K562 (cell line): ENCODE measurements around the gene KIF26A. TPM values are rescaled to one million over a fixed set of nuclear protein-coding genes. Genes with fewer than 3 reads are reported as not detected.

ENCODE experiments used
- ATAC-seq: fragments of 200-7000 bp; cut with Tn5 transposase; 3 replicates; pipeline ENCODE4 v1.9.1; 2020; ENCODE audit warnings: moderate library complexity
- BruUV-seq: library from RNA; stranded (reverse); fragments of 400-500 nt; replicated peaks from 2 replicates; lab custom pipeline; 2021; lab: Mats Ljungman, UMichigan
- CTCF ChIA-PET: fragments of 300-600 bp; formaldehyde crosslinking; extraction: SDS; loops from one replicate; lab custom pipeline; 2021; ENCODE audit warnings: low intra/inter-chr PET ratio; lab: Yijun Ruan, JAX
- POLR2A ChIA-PET: fragments of 300-600, 350-650 bp; sonication (Branson Sonifier 250); formaldehyde crosslinking; extraction: SDS; loops from one replicate; lab custom pipeline; 2021; ENCODE audit warnings: antibody characterized with exemption, inconsistent platforms; lab: Yijun Ruan, JAX
- DNase-seq, 4 experiments: peaks; one replicate each; pipeline versions ENCODE4 v3.0.0 to v3.0.0-alpha.2; 2011 to 2018; ENCODE audit warnings: low spot score in 3 of 4, mixed read lengths in 3 of 4; ENCODE audit errors: extremely low read depth in 1 of 4
- FAIRE-seq: peaks from 2 replicates; lab custom pipeline; 2011; peaks lifted over from hg19 to GRCh38; lab: Jason Lieb, UNC
- H2AFZ ChIP-seq: 2 replicates; pipeline ENCODE4 v1.6.0; 2011; ENCODE audit warnings: low read depth, low read length, control low read depth, inconsistent platforms
- H3K27ac ChIP-seq: fragments of 200-600 bp; 3 replicates; pipeline ENCODE4 v1.8.0; 2011; ENCODE audit warnings: low read depth, mild to moderate bottlenecking, control low read depth, inconsistent platforms, low read length, moderate library complexity, mixed read lengths; ENCODE audit errors: extremely low read depth
- H3K27me3 ChIP-seq, 2 experiments: fragments of 300-600 bp in 1 of 2; 2 replicates in 1 of 2; 3 replicates in 1 of 2; pipeline versions ENCODE4 v1.6.0 to v1.8.0; 2011; ENCODE audit warnings: inconsistent platforms in 2 of 2, low read length in 2 of 2, mild to moderate bottlenecking in 1 of 2, mixed read lengths in 1 of 2, moderate library complexity in 1 of 2; ENCODE audit not compliant: control insufficient read depth in 2 of 2, insufficient read depth in 2 of 2
- H3K36me3 ChIP-seq: fragments of 300-600 bp; 3 replicates; pipeline ENCODE4 v1.8.0; 2011; ENCODE audit warnings: mild to moderate bottlenecking, low read length, inconsistent platforms; ENCODE audit not compliant: control insufficient read depth, insufficient read depth
- H3K4me1 ChIP-seq, 2 experiments: fragments of 200-600 bp in 1 of 2; replicated peaks in 1 of 2; 2 replicates in 1 of 2; 3 replicates in 1 of 2; pipeline versions ENCODE4 v1.5.1 to v1.8.0; 2011; ENCODE audit warnings: inconsistent platforms in 2 of 2, low read length in 2 of 2, mild to moderate bottlenecking in 1 of 2, mixed read lengths in 1 of 2, moderate library complexity in 1 of 2; ENCODE audit not compliant: control insufficient read depth in 2 of 2, insufficient read depth in 2 of 2
- H3K4me2 ChIP-seq: 2 replicates; pipeline ENCODE4 v1.6.1; 2011; ENCODE audit warnings: low read length, control low read depth, inconsistent platforms, mixed read lengths; ENCODE audit not compliant: insufficient read depth
- H3K4me3 ChIP-seq: fragments of 200-600 bp; sonication (generic), shearing (Covaris generic); 2 replicates; pipeline ENCODE4 v1.5.1; 2016; ENCODE audit warnings: control low read depth, inconsistent platforms
- H3K79me2 ChIP-seq: fragments of 200-600 bp; 3 replicates; pipeline ENCODE4 v1.8.0; 2011; ENCODE audit warnings: low read length, inconsistent platforms; ENCODE audit not compliant: control insufficient read depth, insufficient read depth
- H3K9ac ChIP-seq, 2 experiments: 2 replicates each; pipeline versions ENCODE4 v1.6.0 to v1.6.1; 2011; ENCODE audit warnings: low read depth in 2 of 2, low read length in 2 of 2, control low read depth in 1 of 2, inconsistent platforms in 1 of 2, mild to moderate bottlenecking in 1 of 2, mixed read lengths in 1 of 2; ENCODE audit not compliant: insufficient read depth in 1 of 2
- H3K9me1 ChIP-seq: one replicate; pipeline ENCODE4 v1.6.0; 2011; ENCODE audit warnings: inconsistent platforms, mild to moderate bottlenecking, low read length, moderate library complexity; ENCODE audit not compliant: control insufficient read depth, insufficient read depth
- H3K9me3 ChIP-seq: replicated peaks from 2 replicates; pipeline ENCODE4 v1.5.1; 2011; ENCODE audit warnings: low read depth, low read length, inconsistent platforms; ENCODE audit not compliant: control insufficient read depth, insufficient read depth
- H4K20me1 ChIP-seq: replicated peaks from 2 replicates; pipeline ENCODE4 v1.6.1; 2011; ENCODE audit warnings: low read length, inconsistent platforms, mixed read lengths; ENCODE audit not compliant: control insufficient read depth, insufficient read depth
- CREB1 ChIP-seq, 2 experiments: sonication (generic) in 1 of 2; formaldehyde crosslinking in 1 of 2; IDR thresholded peaks; 2 replicates each; pipeline versions ENCODE4 v1.6.1 to v1.8.0; 2012 to 2022; ENCODE audit warnings: inconsistent platforms in 1 of 2, mild to moderate bottlenecking in 1 of 2, missing genetic modification reagents in 1 of 2, moderate library complexity in 1 of 2
- EHMT2 ChIP-seq: fragments of 450-650 bp; IDR thresholded peaks from 2 replicates; pipeline ENCODE4 v1.6.1; 2018; ENCODE audit warnings: antibody characterized with exemption
- GMEB1 ChIP-seq: fragments of 250-450 bp; sonication (Bioruptor Pico); IDR thresholded peaks from 2 replicates; pipeline ENCODE4 v1.4.0; 2020; ENCODE audit warnings: mild to moderate bottlenecking
- GTF2B ChIP-seq: IDR thresholded peaks from 2 replicates; pipeline ENCODE4 v1.6.1; 2011; ENCODE audit not compliant: insufficient read length; ENCODE audit errors: extremely low read depth
- HDAC8 ChIP-seq: fragments of 450-650 bp; IDR thresholded peaks from 2 replicates; pipeline ENCODE4 v1.6.1; 2016; ENCODE audit warnings: mild to moderate bottlenecking, missing genetic modification characterization, moderate library complexity, missing compliant biosample characterization
- KHSRP ChIP-seq: fragments of 450-650 bp; IDR thresholded peaks from 2 replicates; pipeline ENCODE4 v1.6.1; 2017
- MYC ChIP-seq, 2 experiments: fragments of 250-450 bp in 1 of 2; sonication (Bioruptor Pico) in 1 of 2; IDR thresholded peaks; 2 replicates each; pipeline versions ENCODE4 v1.5.1 to v1.6.1; 2012 to 2021; ENCODE audit warnings: low read depth in 2 of 2, borderline replicate concordance in 1 of 2, improper control_type of control experiment in 1 of 2, low read length in 1 of 2, mild to moderate bottlenecking in 1 of 2, moderate library complexity in 1 of 2
- NR3C1 ChIP-seq: sonication (generic); formaldehyde crosslinking; IDR thresholded peaks from 2 replicates; pipeline ENCODE4 v1.8.1; 2022; ENCODE audit warnings: missing genetic modification reagents
- PHF21A ChIP-seq: fragments of 450-650 bp; IDR thresholded peaks from 2 replicates; pipeline ENCODE4 v1.6.1; 2017; ENCODE audit warnings: low read depth, borderline replicate concordance
- SRSF1 ChIP-seq: fragments of 200-400 bp; formaldehyde crosslinking; IDR thresholded peaks from 2 replicates; pipeline ENCODE4 v1.6.1; 2017; ENCODE audit warnings: mild to moderate bottlenecking, low read depth, low read length, moderate library complexity
- TFAM ChIP-seq: fragments of 250-450 bp; sonication (Bioruptor Pico); conservative IDR thresholded peaks from 2 replicates; pipeline ENCODE4 v1.5.0; 2021; ENCODE audit warnings: mild to moderate bottlenecking, moderate library complexity
- ZFX ChIP-seq: sonication (generic); formaldehyde crosslinking; IDR thresholded peaks from 2 replicates; pipeline ENCODE4 v1.8.0; 2022; ENCODE audit warnings: mild to moderate bottlenecking, missing genetic modification reagents, moderate library complexity
- WGBS: fragments of 100-300 bp; shearing (Covaris generic); methylation state at CpG from one replicate; pipeline ENCODE4 v1.1.6; 2016; ENCODE audit warnings: low coverage, mixed read lengths; ENCODE audit not compliant: insufficient coverage; ENCODE audit errors: missing lambda C conversion rate; 5-methylcytosine and 5-hydroxymethylcytosine counted together
- in situ Hi-C: fragments of 300-500 bp; cut with MboI; formaldehyde crosslinking; loops from 4 replicates; pipeline ENCODE4 v1.15.0; 2018; ENCODE audit warnings: inconsistent platforms, mixed read lengths
- intact Hi-C: fragments of 100-400 bp; cut with micrococcal nuclease; formaldehyde crosslinking; loops from 2 replicates; pipeline ENCODE4 v1.14.2; 2022
- polyA plus RNA-seq, 8 experiments: library from polyadenylated mRNA; depleted of rRNA in 4 of 8; stranded (reverse) in 5 of 8; unstranded in 3 of 8; fragments of >200 nt; fragmentation: Nextera tagmentation in 2 of 8; fragmentation: Illumina TruSeq in 1 of 8; extraction: Ambion mirVana in 2 of 8; extraction: Trizol in 1 of 8; gene quantifications; 2 replicates each; pipeline versions ENCODE4 v1.2.1 to v1.2.3, GENCODE V29; 2011 to 2014; ENCODE audit warnings: inconsistent platforms in 1 of 8, missing spikeins in 1 of 8
- total RNA-seq, 7 experiments: library from RNA; depleted of rRNA in 6 of 7; stranded (reverse); fragments of >200 nt in 6 of 7; fragmentation: Illumina TruSeq in 2 of 7; extraction: Trizol in 2 of 7; gene quantifications; 2 replicates each; pipeline versions ENCODE4 v1.2.1 to v1.2.3, GENCODE V29; 2011 to 2021; ENCODE audit warnings: low replicate concordance in 1 of 7

Gene KIF26A
- total and polyA plus RNA-seq, 9 of the 15 experiments (the other 6 are each of a cell fraction or from before 2014, with no cell fraction given): 0.04 TPM; not detected in 8

GRCh38 chr14:104144453-104144790 lies 6.0 kb downstream of the KIF26A start:
- peaks cover 0 to 29% of the 10 kb centered on the region in 2 experiments; a peak in 2 of 5 replicates for H3K27me3 ChIP-seq
- 0% methylated on average over 4 of the region's 4 CpGs for WGBS
- no peak overlapping the region for H3K27ac ChIP-seq
- no peak overlapping the region for H3K9ac ChIP-seq
- no peaks in the 10 kb centered on the region for H3K36me3 ChIP-seq
- DNase-seq (no peak), FAIRE-seq (no peak), ATAC-seq (no peak)
- no peak overlapping the region for H3K4me3 ChIP-seq
- H3K79me2 ChIP-seq: no peaks in the 10 kb centered on the region
- ChIA-PET CTCF (no interaction called here), POLR2A (interaction anchor here (0.9 kb wide), 1 partner anchor 13 kb away, joined by 5 read pairs; no protein-coding TSS in a partner anchor)
- peaks cover 0 to 4% of the 10 kb centered on the region in 2 experiments; a peak in 1 of 5 replicates for H3K4me1 ChIP-seq
- no peak overlapping the region for H3K4me2 ChIP-seq
- no peaks in the 10 kb centered on the region for H3K9me3 ChIP-seq
- no peaks in the 10 kb centered on the region for H4K20me1 ChIP-seq
- BruUV-seq: no TSS peak
- in situ Hi-C loops: no loop called here
- H2AFZ ChIP-seq: no peak overlapping the region
- H3K9me1 ChIP-seq: no peaks in the 10 kb centered on the region
- intact Hi-C loops: no loop called here
- TF ChIP-seq TFAM (CRISPR knock-in tag) (no peak), MYC (IDR thresholded peaks at IDR 0.05; ENCODE audit: low read depth, low read length) (no peak), MYC (CRISPR knock-in tag; IDR thresholded peaks at IDR 0.05; ENCODE audit: borderline replicate concordance, low read depth) (no peak), ZFX (no peak), GMEB1 (CRISPR knock-in tag) (no peak), CREB1 (IDR thresholded peaks at IDR 0.05) (no peak), CREB1 (CRISPR knock-in tag; IDR thresholded peaks at IDR 0.05) (no peak), GTF2B (no peak), NR3C1 (CRISPR knock-in tag) (no peak), EHMT2 (no peak), KHSRP (no peak), HDAC8 (tag) (no peak), SRSF1 (no peak), PHF21A (no peak)
